Right atrium auricular region (tissue), 2 donors: ENCODE measurements around the gene SULF2. TPM values are rescaled to one million over a fixed set of nuclear protein-coding genes. Genes with fewer than 3 reads are reported as not detected.

Source experiments
- DNase-seq: peaks from one replicate; pipeline ENCODE4 v3.0.0-alpha.2; 2019; ENCODE audit warnings: low spot score
- H3K27ac ChIP-seq, 2 donors: fragments of 200-600 bp; sonication (generic); 1 replicate in 1 of 2; 2 replicates in 1 of 2; pipeline ENCODE4 v1.5.1; 2016 to 2019
- H3K27me3 ChIP-seq, 2 donors: fragments of 200-600 bp; sonication (generic); one replicate each; pipeline versions ENCODE4 v1.5.1 to v1.6.0; 2017 to 2019
- H3K36me3 ChIP-seq: fragments of 200-600 bp; sonication (generic); one replicate; pipeline ENCODE4 v1.5.1; 2016
- H3K4me1 ChIP-seq, 2 donors: fragments of 200-600 bp; sonication (generic); one replicate each; pipeline versions ENCODE4 v1.5.1 to v1.6.0; 2017 to 2019
- H3K4me3 ChIP-seq, 2 donors: fragments of 200-600 bp; sonication (generic); 1 replicate in 1 of 2; 2 replicates in 1 of 2; pipeline ENCODE4 v1.5.1; 2017 to 2019; ENCODE audit warnings: mild to moderate bottlenecking in 1 of 2, moderate library complexity in 1 of 2
- H3K9me3 ChIP-seq, 2 donors: fragments of 200-600 bp; sonication (generic); one replicate each; pipeline ENCODE4 v1.5.1; 2019
- total RNA-seq, 2 donors: library from RNA; depleted of rRNA; stranded (reverse); fragments of >200 nt; gene quantifications; one replicate each; pipeline ENCODE4 v1.1.0, GENCODE V29; 2016
- TF ChIP-seq, protein P1 (sequence below), 2 donors: fragments of 200-600 bp; sonication (generic); IDR thresholded peaks; one replicate each; pipeline ENCODE4 v1.5.1; 2019; ENCODE audit warnings: antibody characterized with exemption in 2 of 2

The SULF2 gene
- total RNA-seq, 2 donors from 2014 or later, result 33.7 to 57.8 TPM

GRCh38 chr20:47783828-47784598 lies 1.3 kb downstream of the SULF2 start:
- H3K36me3 ChIP-seq, result no peaks in the 10 kb centered on the region
- DNase-seq, result no peak
- TF ChIP-seq, protein P1, sequence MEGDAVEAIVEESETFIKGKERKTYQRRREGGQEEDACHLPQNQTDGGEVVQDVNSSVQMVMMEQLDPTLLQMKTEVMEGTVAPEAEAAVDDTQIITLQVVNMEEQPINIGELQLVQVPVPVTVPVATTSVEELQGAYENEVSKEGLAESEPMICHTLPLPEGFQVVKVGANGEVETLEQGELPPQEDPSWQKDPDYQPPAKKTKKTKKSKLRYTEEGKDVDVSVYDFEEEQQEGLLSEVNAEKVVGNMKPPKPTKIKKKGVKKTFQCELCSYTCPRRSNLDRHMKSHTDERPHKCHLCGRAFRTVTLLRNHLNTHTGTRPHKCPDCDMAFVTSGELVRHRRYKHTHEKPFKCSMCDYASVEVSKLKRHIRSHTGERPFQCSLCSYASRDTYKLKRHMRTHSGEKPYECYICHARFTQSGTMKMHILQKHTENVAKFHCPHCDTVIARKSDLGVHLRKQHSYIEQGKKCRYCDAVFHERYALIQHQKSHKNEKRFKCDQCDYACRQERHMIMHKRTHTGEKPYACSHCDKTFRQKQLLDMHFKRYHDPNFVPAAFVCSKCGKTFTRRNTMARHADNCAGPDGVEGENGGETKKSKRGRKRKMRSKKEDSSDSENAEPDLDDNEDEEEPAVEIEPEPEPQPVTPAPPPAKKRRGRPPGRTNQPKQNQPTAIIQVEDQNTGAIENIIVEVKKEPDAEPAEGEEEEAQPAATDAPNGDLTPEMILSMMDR (IDR thresholded peaks at IDR 0.05), result no peak
- peak overlapping the region; percentile 44 to 60 for H3K4me3 ChIP-seq
- H3K4me1 ChIP-seq, result peaks cover 0 to 32% of the 10 kb centered on the region in 2 donors
- H3K27me3 ChIP-seq, result peaks cover 0 to 4% of the 10 kb centered on the region in 2 donors
- H3K9me3 ChIP-seq, result no peaks in the 10 kb centered on the region
- peak overlapping the region; percentile 41 to 63 for H3K27ac ChIP-seq

DNA sequence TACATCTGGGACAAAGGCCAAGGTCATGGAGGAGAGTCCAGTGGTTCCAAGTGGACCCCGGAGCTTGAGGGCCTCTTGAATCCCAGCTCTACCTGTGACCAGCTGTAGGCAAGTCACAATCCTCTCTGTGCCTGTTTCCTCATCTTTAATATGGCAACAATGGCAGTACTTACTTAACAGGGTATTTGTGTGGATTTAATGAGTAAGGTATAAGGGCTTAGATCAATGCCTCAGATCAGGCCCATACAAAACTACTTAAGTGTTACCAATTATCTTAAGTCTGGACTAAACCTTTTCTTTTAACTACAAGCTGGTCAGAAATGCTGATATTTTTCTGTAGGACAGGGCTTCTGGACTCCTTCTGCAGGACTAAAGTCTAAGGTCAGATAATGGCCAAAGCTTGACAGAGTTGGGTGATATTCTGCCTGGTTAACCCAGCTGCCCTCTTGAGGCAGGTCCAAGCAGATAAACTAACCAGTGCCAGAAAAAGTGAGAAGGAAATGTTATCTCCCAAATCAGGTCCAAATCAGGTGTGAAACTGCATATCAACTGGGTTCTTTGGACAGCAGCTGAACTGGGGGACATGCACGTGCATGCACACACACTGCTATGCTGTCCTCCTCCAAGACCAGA lies 2.2 kb downstream of the SULF2 start:
- H3K27me3 ChIP-seq, result peaks cover 0 to 4% of the 10 kb centered on the region in 2 donors
- no peak for DNase-seq
- H3K27ac ChIP-seq, result no peak overlapping the region
- no peak overlapping the region for H3K4me3 ChIP-seq
- TF ChIP-seq, protein P1 (IDR thresholded peaks at IDR 0.05), result peak in 1 of 2 donors; percentile 13
- H3K9me3 ChIP-seq, result no peaks in the 10 kb centered on the region
- H3K36me3 ChIP-seq, result no peaks in the 10 kb centered on the region
- peaks cover 0 to 32% of the 10 kb centered on the region in 2 donors for H3K4me1 ChIP-seq

- no peak overlapping the region for H3K4me3 ChIP-seq
- no peak for DNase-seq
- H3K9me3 ChIP-seq, result peaks cover 0 to 4% of the 10 kb centered on the region in 2 donors
- TF ChIP-seq, protein P1 (IDR thresholded peaks at IDR 0.05), result no peak
- H3K27ac ChIP-seq, result no peak overlapping the region
- no peaks in the 10 kb centered on the region for H3K36me3 ChIP-seq
- peaks cover 0 to 4% of the 10 kb centered on the region in 2 donors for H3K27me3 ChIP-seq
- peaks cover 0 to 31% of the 10 kb centered on the region in 2 donors for H3K4me1 ChIP-seq
These were observed 3.2 kb downstream of the SULF2 start for GRCh38 chr20:47782076-47782475.

DNA sequence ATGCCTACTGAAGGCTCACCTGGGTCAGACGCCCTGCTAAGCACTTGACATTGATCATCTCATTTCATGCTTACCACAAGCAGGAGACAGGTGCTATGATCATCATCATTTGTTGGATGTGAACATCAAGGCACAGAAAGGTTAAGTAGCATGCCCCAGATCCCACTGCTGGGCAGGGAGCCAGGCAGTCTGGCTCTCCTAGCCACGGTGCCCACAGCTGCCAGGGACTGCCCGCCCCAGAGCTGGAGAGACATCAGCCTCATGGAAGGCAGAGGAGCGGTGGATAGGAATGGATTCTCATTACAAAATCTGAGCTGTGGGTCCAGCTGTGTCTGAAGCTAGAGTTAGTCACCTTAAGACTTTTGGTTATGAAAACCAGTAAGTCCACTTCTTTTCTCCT lies 3.6 kb downstream of the SULF2 start:
- H3K36me3 ChIP-seq, result no peaks in the 10 kb centered on the region
- peaks cover 0 to 4% of the 10 kb centered on the region in 2 donors for H3K9me3 ChIP-seq
- H3K27me3 ChIP-seq, result peaks cover 0 to 4% of the 10 kb centered on the region in 2 donors
- TF ChIP-seq, protein P1 (IDR thresholded peaks at IDR 0.05), result no peak
- no peak overlapping the region for H3K4me3 ChIP-seq
- H3K4me1 ChIP-seq, result peaks cover 0 to 26% of the 10 kb centered on the region in 2 donors
- H3K27ac ChIP-seq, result no peak overlapping the region
- no peak for DNase-seq

DNA sequence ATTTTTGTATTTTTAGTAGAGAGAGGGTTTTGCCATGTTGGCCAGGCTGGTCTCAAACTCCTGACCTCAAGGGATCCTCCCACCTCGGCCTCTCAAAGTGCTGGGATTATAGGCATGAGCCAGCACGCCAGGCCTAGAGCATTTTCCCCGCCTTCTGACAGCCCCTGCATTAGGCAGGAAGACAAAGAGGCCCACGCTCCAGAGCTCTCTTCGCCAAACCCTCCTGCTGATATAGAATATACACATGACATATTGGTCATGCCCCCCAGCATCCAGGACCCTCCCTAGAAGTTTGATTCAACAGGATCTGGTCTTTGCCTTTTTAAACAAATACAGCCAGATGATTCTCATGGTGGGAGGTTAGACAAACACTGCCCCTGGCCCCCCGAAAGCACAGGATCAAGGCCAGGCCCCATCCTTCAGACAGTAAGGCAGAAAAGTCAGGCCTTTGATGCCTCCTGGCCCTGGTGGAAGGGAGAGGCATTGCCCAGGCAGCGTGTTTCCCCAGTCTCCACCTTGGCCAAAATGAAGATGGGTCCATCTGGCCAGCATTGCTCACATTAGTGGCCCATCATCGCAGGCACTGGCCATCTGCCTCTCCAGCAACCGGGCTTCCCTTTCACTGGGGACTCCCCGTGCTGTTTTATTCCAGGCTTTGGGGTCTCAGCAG lies 4.4 kb downstream of the SULF2 start:
- no peak for DNase-seq
- Histone ChIP-seq H3K9me3 (peaks cover 0 to 4% of the 10 kb centered on the region in 2 donors), H3K4me3 (no peak overlapping the region), H3K36me3 (no peaks in the 10 kb centered on the region), H3K27ac (no peak overlapping the region), H3K27me3 (peaks cover 0 to 4% of the 10 kb centered on the region in 2 donors), H3K4me1 (peaks cover 0 to 19% of the 10 kb centered on the region in 2 donors)
- TF ChIP-seq, protein P1 (IDR thresholded peaks at IDR 0.05), result no peak
